Measurements from ENCODE around the gene NUDT8.

DNA sequence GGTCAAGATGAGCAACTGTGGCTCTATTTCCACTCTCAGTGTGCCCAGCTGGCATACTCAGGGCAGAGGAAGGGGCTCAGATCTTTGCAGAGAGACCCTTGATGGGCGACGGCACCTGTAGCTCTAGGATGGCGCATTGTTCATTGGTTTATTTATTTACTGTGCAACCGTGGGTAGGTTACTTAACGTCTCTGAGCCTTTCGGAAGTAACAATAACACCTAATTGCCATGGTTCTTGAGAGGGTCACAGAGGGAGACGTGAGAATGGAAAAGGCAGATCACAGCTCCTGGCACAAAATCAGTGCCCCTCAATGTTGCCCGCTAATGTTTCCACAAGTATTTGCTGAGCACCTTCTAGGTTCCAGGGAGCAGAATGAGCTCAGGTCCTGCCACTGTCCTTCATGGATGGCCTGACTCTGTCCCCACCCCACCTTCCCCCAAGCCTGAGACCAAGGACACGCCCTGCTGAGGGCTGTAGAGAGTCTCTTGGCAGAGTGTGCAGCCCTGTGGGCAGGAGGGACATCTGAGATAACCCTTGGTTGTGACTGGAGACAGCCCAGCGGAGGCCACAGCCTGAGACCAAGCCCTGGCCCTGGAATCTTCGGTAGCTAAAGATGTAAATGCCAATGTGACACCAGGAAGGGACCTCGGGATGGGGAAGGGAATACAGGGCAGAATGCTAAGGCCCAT is 45.5 kb upstream of the NUDT8 start:
- TF ChIP-seq ZNF274 (IDR thresholded peaks at IDR 0.05; ENCODE audit: low read depth, low read length) (no peak), YY1 (IDR thresholded peaks at IDR 0.05; ENCODE audit: insufficient read depth, insufficient read length) (no peak), SUZ12 (IDR thresholded peaks at IDR 0.05; ENCODE audit: extremely low read depth, insufficient read depth, insufficient read length) (no peak)

All from NT2/D1 (cell line).